Measurements from ENCODE around the gene EPAS1. TPM values are rescaled to one million over a fixed set of nuclear protein-coding genes. Genes with fewer than 3 reads are reported as not detected.

EPAS1 gene
- total and polyA plus RNA-seq, 2 of the 8 experiments (the other 6 are each of a cell fraction or from before 2014, with no cell fraction given), result 2.0 to 4.9 TPM

GRCh38 chr2:46269001-46269400 lies 28.2 kb upstream of the EPAS1 start (continued):
- TF ChIP-seq CHD7 (IDR thresholded peaks at IDR 0.05; ENCODE audit: insufficient replicate concordance, low read length) (no peak), KDM4A (IDR thresholded peaks at IDR 0.05; ENCODE audit: low read depth, low read length, severe bottlenecking) (no peak), YY1 (IDR thresholded peaks at IDR 0.05; ENCODE audit: low read depth, low read length) (no peak), EZH2 (IDR thresholded peaks at IDR 0.05; ENCODE audit: low read depth, low read length, severe bottlenecking) (no peak), NANOG (IDR thresholded peaks at IDR 0.05; ENCODE audit: insufficient read depth, low read depth, low read length, poor library complexity, severe bottlenecking) (no peak), RBBP5 (IDR thresholded peaks at IDR 0.05; ENCODE audit: borderline replicate concordance, low read depth, low read length) (no peak), BCL11A (IDR thresholded peaks at IDR 0.05; ENCODE audit: low read depth in 2 of 2, low read length in 2 of 2) (no peak)
